Vagina (tissue), 2 donors: ENCODE measurements around the gene DNMBP.

Experiments
- POLR2A ChIP-seq, 2 donors: fragments of 450-650 bp; IDR thresholded peaks; one replicate each; pipeline ENCODE4 v1.6.1; 2017; ENCODE audit warnings: antibody characterized with exemption in 2 of 2, mild to moderate bottlenecking in 2 of 2, moderate library complexity in 2 of 2
- POLR2AphosphoS5 ChIP-seq, 2 donors: sonication (generic); formaldehyde crosslinking; IDR thresholded peaks; one replicate each; pipeline ENCODE4 v1.9.0; 2017; ENCODE audit warnings: antibody characterized with exemption in 2 of 2, mild to moderate bottlenecking in 2 of 2, low read depth in 1 of 2; ENCODE audit not compliant: insufficient read depth in 1 of 2
- TF ChIP-seq, protein P1 (sequence below), 3 experiments: fragments of 450-650 bp in 2 of 3; fragments of 200-600 bp in 1 of 3; sonication (generic) in 1 of 3; IDR thresholded peaks; one replicate each; pipeline ENCODE4 v1.5.1; 2017 to 2019; ENCODE audit warnings: antibody characterized with exemption in 3 of 3, mild to moderate bottlenecking in 2 of 3, moderate library complexity in 2 of 3

DNA sequence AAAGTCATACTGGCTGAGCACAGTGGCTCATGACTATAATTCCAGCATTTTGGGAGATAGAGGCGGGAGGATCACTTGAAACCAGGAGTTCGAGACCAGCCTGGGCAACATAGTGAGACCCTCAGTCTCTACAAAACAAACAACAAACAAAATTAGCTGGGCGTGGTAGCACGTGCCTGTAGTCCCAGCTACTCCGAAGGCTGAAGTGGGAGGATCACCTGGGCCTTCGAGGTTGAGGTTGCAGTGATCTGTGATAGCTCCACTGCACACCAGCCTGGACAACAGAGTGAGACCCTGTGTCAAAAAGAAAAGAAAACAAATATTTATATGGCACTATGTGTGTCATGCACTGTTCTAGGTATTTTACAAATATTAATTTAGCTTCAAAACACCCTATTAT is 94.3 kb downstream of the DNMBP start:
- TF ChIP-seq POLR2AphosphoS5 (IDR thresholded peaks at IDR 0.05; ENCODE audit: insufficient read depth in 1 of 2, low read depth in 1 of 2) (no peak), POLR2A (IDR thresholded peaks at IDR 0.05) (no peak)
- TF ChIP-seq, protein P1, sequence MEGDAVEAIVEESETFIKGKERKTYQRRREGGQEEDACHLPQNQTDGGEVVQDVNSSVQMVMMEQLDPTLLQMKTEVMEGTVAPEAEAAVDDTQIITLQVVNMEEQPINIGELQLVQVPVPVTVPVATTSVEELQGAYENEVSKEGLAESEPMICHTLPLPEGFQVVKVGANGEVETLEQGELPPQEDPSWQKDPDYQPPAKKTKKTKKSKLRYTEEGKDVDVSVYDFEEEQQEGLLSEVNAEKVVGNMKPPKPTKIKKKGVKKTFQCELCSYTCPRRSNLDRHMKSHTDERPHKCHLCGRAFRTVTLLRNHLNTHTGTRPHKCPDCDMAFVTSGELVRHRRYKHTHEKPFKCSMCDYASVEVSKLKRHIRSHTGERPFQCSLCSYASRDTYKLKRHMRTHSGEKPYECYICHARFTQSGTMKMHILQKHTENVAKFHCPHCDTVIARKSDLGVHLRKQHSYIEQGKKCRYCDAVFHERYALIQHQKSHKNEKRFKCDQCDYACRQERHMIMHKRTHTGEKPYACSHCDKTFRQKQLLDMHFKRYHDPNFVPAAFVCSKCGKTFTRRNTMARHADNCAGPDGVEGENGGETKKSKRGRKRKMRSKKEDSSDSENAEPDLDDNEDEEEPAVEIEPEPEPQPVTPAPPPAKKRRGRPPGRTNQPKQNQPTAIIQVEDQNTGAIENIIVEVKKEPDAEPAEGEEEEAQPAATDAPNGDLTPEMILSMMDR (IDR thresholded peaks at IDR 0.05) = no peak
